Bone marrow (tissue), 2 donors: Measurements from ENCODE around the gene SDK1.

Source experiments
- DNase-seq, 2 donors: peaks; one replicate each; lab custom pipeline; 2025; lab: John Stamatoyannopoulos, UW

SDK1 gene

DNA sequence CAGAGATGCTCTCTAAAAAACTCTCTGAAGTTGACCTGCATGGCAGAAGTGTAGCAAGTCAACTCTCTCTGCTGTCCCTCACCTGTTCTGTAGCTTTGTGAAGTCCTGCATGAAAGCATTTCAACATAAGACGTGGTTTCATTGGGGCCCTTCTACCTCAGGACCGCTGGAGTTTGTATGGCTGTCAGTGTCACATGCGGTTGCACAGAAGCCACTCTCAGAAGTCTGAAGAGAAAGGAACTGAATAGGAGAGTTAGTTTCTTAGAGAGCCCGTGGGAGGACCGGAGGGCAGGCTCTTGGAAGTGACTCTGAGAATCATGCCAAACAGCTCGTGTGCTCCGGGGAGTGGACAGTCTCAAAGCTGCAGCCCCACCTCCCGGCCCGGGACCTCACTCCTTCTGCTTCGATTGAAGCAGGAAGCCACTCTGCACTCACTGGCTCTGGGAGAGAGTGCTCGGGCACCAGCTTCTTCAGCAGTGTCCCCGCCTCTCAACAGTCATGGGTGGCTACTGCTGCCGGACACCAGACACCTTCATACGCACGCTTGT lies 486.7 kb downstream of the SDK1 start:
- DNase-seq, result no peak

- no peak for DNase-seq
Observed at GRCh38 chr7:3790803-3791202, 489.8 kb downstream of the SDK1 start.

DNA sequence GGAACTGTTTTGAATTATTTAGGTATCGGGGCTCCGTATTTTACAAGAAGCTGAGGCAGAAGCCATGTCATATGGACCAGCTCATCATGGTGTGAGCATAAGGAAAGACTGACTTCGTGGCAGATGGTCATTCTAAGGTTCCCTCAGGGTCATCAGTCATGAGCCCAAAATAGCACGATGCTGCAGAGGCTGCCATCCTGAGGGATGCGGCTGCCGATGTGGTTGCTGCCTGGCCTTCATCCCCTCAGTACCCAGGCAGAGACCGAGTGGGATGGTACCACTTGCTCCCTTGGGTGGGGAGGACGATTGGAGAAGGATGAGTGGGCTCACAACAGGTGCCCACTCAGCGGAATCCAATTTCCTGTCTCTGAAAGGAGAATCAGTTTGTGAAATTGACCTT lies 490.3 kb downstream of the SDK1 start:
- no peak for DNase-seq

DNA sequence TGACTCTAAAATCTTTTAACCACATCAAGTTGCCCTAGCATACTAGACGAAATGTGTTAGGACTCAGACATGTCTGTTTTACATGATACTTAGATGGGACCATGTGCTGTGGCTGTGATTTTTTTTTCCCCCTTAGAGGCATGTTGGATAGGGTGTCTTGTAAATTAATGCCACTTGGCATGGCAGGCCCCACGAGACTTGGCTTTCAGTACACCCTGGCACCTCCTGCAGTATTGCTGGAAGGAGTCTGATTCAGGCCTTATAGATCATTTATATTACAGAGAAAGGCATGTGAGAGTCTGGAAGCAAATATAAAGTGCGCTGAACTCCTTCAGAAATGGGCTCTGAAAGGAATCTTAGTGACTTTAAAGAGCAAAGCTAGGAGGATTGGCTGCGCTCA lies 494.1 kb downstream of the SDK1 start:
- DNase-seq, result no peak

DNA sequence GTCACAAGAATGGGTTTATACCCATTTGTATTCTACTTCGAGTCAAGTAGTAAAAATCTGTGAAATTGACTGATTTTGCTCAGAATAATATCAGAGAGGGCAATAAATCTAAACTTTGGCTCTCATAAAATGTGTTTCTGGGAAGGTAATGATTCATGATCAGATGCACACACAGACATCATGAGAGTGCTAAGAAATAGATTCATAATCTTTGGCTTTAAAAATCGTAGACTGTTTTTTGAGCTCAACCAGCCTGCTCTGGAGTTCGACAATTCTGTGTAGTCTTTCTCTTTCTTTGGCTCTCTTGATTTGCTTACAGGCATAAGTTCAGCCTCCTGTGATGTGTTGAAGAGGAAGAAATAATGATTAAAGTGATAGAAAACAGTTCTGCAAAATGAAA lies 494.7 kb downstream of the SDK1 start:
- no peak for DNase-seq

DNA sequence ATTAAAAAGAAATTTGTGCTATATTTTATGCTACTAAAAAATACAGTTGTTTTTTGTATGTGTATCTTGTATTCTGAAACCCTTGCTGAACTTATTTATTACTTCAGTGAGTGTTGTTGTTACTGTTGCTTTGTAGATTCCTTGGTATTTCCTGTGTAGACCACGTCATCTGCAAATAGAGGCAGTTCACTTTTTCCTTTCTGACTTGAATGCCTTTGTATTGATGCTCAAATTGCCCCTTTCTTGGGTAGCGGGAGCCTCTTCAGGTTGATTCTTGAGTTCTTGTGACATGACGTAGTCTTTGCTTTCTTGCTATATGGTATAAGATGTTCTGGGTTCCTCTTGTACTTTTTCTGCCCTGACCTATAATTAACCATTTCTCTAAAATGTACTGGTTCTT lies 504.1 kb downstream of the SDK1 start:
- no peak for DNase-seq

GRCh38 chr7:3806516-3806915 lies 505.5 kb downstream of the SDK1 start:
- no peak for DNase-seq

DNA sequence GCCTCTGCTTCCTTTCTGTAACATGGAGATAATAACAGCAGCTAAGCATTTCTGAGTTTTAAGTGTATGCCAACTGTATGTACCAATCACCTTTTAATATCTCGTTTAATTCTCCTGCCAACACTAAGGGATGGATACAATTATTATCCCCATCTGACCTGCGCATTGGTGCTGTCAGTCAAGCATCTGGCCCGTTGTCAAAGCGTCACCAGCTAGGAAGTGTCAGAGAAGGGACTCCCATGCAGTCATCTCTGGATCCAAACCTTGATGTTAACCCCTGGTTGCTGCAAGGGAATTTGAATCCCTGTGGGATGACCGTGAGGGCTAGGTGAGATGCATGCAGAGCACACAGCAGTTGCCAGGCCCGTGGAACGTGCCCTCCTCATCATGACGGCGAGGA lies 506.8 kb downstream of the SDK1 start:
- DNase-seq, result no peak

- DNase-seq, result no peak
Observed at GRCh38 chr7:3821488-3821887, 520.4 kb downstream of the SDK1 start.

- no peak for DNase-seq
Observed at GRCh38 chr7:3825491-3825890, 524.4 kb downstream of the SDK1 start.

DNA sequence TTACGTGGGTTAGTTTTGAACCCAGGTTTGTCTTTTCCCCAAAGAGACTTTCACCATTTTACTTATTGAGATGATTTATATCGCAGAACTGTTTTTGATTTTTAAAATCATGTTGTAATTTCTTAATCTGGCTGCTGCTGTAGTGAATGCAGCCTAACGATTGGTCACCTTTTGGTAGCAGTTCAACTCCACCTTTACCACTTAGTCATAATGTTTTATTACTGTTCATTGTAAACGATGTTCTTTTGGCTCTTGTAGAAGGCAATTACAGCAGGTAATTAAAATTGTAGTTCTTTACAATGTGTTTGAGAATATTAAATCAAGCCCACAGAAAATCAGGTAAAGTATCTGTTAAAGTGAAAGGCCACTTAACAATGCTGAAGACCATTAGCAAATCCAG lies 531.1 kb downstream of the SDK1 start:
- no peak for DNase-seq

DNA sequence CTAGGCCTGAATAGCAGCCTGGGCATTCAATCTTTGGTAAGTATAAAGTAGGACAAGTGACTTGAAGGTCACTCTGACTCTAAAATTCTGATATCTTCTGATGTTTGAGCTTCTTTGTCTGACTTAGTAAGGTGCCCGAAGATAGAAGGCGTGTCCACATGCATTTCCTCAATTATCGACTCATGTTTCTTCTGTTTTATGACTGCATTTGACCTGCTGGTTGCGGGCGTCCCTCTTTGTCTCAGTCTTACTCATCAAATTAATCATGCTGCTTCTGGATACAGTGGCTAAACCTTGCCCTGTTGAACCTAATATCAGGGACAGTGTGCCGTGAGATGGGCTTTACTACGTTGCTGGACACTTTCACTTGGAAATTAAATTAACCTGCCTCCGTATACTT lies 534.1 kb downstream of the SDK1 start:
- DNase-seq, result no peak

- no peak for DNase-seq
Observed at GRCh38 chr7:3836855-3837254, 535.8 kb downstream of the SDK1 start.

DNA sequence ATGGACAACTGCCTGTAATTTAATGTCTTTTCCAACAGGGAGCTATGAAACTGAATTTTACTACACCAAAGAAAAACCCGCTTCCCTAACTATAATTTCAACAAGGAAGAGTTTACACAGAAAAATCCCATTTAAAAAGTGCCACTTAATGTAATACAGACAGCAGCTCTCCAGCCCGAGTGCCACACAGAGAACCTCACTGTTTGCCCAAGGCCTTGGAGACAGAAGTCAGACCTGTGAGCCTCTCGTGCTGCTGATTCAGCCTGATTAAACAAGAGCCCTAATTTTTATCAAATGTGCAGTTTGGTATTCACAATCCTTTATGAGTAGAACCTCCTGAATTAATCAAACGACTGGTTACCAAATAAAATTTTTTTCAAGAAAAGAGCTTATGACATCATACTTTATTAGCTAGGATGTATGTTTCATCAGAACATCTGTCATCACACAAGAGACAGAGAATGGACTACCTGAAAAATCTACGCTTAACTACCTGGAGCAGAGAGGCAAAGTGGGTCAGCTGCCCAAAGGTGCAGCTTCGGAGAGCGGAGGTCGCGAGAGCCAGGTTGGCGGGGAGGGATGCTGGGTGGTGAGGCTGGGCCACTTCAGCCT lies 543.6 kb downstream of the SDK1 start:
- no peak for DNase-seq

GRCh38 chr7:3846738-3847137 lies 545.7 kb downstream of the SDK1 start:
- no peak for DNase-seq

DNA sequence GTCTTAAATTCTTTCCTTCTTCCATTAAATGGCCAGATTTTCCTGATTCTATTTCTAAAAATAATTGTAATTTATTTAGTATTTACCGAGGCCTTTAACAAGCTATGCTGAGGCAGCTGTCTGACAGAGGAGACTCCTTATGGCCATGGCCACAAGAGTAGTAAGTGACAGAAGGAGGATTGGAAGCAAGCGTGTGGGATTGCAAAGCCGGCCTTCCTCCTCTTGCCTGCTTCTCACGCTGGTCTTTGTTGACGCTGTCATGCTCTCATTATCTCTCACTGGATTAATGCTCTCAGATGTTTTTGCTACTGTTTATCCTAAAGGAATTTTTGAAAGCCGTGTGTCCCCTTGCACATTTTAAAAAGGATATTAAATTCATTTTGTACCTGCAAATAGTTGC lies 546.3 kb downstream of the SDK1 start:
- no peak for DNase-seq

GRCh38 chr7:3859431-3859830 lies 558.4 kb downstream of the SDK1 start:
- no peak for DNase-seq

- no peak for DNase-seq
Observed at GRCh38 chr7:3860932-3861331, 559.9 kb downstream of the SDK1 start.

DNA sequence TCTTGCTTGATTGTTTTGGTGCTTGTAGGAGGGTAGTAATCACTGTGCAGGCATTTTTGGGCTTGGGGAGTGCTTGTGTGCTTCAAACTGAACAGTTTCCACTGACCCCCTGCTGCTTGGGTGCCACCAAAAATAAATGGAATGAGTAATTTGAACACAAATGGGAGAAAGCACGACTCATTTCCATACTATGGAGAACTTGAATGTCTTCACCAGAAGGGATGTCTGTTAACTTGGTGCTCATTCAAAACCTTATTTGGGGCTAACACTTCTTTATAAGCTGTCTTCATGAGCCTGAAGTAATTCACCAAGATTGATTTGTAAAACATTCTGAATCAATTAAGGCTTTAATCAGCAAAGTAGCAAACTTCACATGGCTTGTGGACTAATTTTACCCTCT lies 560.3 kb downstream of the SDK1 start:
- DNase-seq, result no peak

DNA sequence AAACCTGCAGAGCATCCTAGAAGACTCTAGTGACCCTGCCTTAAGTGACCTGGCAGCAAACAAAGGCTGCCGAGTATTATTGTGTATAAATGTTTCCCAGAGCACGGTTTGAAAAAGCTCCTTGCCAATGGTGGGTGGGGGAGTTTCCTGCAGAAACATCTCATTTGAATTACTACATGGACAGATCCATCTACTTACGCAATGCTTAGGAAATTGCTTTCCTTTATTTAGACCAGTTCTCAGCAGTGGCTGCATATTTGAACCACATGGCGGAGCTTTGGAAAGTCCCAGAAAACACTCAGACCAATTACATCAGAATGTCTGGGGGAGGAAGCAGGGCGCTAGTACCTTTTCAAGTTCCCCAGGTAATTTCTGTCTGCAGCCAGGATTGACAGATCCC lies 560.9 kb downstream of the SDK1 start:
- DNase-seq, result no peak

- DNase-seq, result no peak
Observed at GRCh38 chr7:3862774-3863173, 561.7 kb downstream of the SDK1 start.

DNA sequence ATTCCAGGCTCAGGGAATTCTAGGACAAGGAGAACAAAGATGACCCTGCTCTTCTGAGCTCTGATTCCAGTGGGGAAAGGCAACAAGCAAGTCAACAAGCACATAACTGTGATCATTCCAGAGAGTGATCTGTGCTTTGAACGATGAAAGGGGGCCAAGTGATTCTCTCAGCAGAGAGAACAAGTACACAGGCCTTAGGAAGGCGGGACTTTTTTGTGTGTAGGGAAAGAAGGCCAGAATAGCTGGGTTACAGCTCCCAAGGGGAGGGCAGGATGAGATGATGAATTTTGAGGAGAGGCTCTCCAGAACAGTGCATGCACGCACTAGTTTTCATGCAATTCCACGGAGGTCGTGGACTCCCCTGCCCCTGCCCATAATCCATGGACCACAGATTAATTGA lies 565.2 kb downstream of the SDK1 start:
- DNase-seq, result no peak

DNA sequence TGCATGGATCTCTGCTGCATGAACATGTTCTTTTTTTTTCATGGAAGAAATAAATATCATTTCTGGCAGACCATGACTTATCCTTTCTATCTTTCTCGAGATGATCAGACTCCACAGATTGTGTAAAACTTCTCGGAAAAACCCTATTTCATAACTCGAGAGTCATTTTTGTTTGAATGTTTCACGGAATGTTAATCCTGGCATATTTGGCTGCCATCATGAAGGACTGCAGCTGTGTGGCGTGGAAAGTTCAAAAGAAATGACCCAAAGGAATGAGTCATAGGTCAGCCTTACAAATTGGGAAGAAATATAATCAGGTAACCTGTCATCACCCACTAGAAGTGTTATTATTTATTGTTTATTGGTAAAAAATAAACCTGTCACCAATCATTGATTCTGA lies 566.8 kb downstream of the SDK1 start:
- no peak for DNase-seq

GRCh38 chr7:3879355-3880075 lies 578.5 kb downstream of the SDK1 start:
- DNase-seq, result no peak
